Loucy (cell line): Measurements from ENCODE around the gene UQCR11.

Experiments
- H2AFZ ChIP-seq: fragments of 200-600 bp; sonication (generic); 2 replicates; pipeline ENCODE4 v1.6.0; 2016; ENCODE audit warnings: antibody characterized with exemption, mild to moderate bottlenecking, low read length, moderate library complexity
- H3F3A ChIP-seq: fragments of 200-600 bp; 2 replicates; pipeline ENCODE4 v1.6.0; 2016; ENCODE audit warnings: antibody characterized with exemption, low read depth, mild to moderate bottlenecking
- H3K27me3 ChIP-seq: fragments of 200-600 bp; sonication (generic); 2 replicates; pipeline ENCODE4 v1.6.1; 2014; ENCODE audit warnings: low read length, mild to moderate bottlenecking; ENCODE audit not compliant: insufficient read depth, poor library complexity, severe bottlenecking
- H3K36me3 ChIP-seq: fragments of 200-600 bp; sonication (generic); 2 replicates; pipeline ENCODE4 v1.6.1; 2016; ENCODE audit warnings: low read length; ENCODE audit not compliant: insufficient read depth
- H3K4me1 ChIP-seq: fragments of 200-600 bp; sonication (generic); 2 replicates; pipeline ENCODE4 v1.5.1; 2014; ENCODE audit warnings: low read length, mild to moderate bottlenecking; ENCODE audit not compliant: insufficient read depth, poor library complexity, severe bottlenecking
- H3K4me2 ChIP-seq: fragments of 200-600 bp; sonication (generic); 2 replicates; pipeline ENCODE4 v1.6.0; 2014; ENCODE audit warnings: antibody characterized with exemption, low read length, low read depth, mild to moderate bottlenecking; ENCODE audit not compliant: poor library complexity, severe bottlenecking
- H3K4me3 ChIP-seq: fragments of 200-600 bp; sonication (generic); 2 replicates; pipeline ENCODE4 v1.5.1; 2014; ENCODE audit warnings: low read length, mild to moderate bottlenecking, mixed read lengths; ENCODE audit not compliant: poor library complexity, severe bottlenecking
- H3K79me2 ChIP-seq: fragments of 200-600 bp; sonication (generic); 2 replicates; pipeline ENCODE4 v1.6.1; 2014; ENCODE audit warnings: low read length; ENCODE audit not compliant: insufficient read depth
- H3K9ac ChIP-seq: fragments of 200-600 bp; sonication (generic); 2 replicates; pipeline ENCODE4 v1.6.0; 2014; ENCODE audit warnings: mild to moderate bottlenecking, low read depth, low read length, moderate library complexity; ENCODE audit not compliant: poor library complexity, severe bottlenecking
- H3K9me2 ChIP-seq: fragments of 200-600 bp; sonication (generic); replicated peaks from 2 replicates; pipeline ENCODE4 v1.6.1; 2016; ENCODE audit warnings: low read depth, low read length, mixed read lengths
- H3K9me3 ChIP-seq: fragments of 200-600 bp; sonication (generic); 2 replicates; pipeline ENCODE4 v1.6.1; 2014; ENCODE audit warnings: mild to moderate bottlenecking, antibody characterized with exemption, low read length, low read depth; ENCODE audit not compliant: insufficient read depth
- H4K20me1 ChIP-seq: fragments of 200-600 bp; sonication (generic); 2 replicates; pipeline ENCODE4 v1.6.0; 2014; ENCODE audit warnings: antibody characterized with exemption, low read length, mild to moderate bottlenecking; ENCODE audit not compliant: insufficient read depth, poor library complexity, severe bottlenecking
- CTCF ChIP-seq: fragments of 200-600 bp; sonication (generic); conservative IDR thresholded peaks from 2 replicates; pipeline ENCODE4 v1.5.1; 2014; ENCODE audit warnings: mild to moderate bottlenecking, antibody characterized with exemption, low read length
- EZH2phosphoT487 ChIP-seq: fragments of 200-600 bp; IDR thresholded peaks from 2 replicates; pipeline ENCODE4 v1.6.1; 2018; ENCODE audit warnings: antibody characterized with exemption, mild to moderate bottlenecking, moderate library complexity, borderline replicate concordance

The UQCR11 gene

GRCh38 chr19:1568320-1569019 is 36.8 kb downstream of the UQCR11 start, which contains the start of gene MEX3D:
TSS of gene MEX3D (minus strand) at chr19:1568325. CDS start at chr19:1568058, 267 bp downstream.
- peaks cover 34% of the 10 kb centered on the region for H3K79me2 ChIP-seq
- H3K4me1 ChIP-seq = peaks cover 10% of the 10 kb centered on the region
- H3K9me2 ChIP-seq = no peaks in the 10 kb centered on the region
- peak within 1 kb of the TSS; percentile 50 for H3K4me2 ChIP-seq
- no peak for TF ChIP-seq EZH2phosphoT487
- no peak for TF ChIP-seq CTCF
- H3K4me3 ChIP-seq = peak within 1 kb of the TSS; percentile 43
- H3K9me3 ChIP-seq = no peaks in the 10 kb centered on the region
- no peaks in the 10 kb centered on the region for H3F3A ChIP-seq
- H2AFZ ChIP-seq = no peak within 1 kb of the TSS
- H3K9ac ChIP-seq = peak within 1 kb of the TSS; percentile 16
- H3K27me3 ChIP-seq = no peaks in the 10 kb centered on the region
- peaks cover 7% of the 10 kb centered on the region for H4K20me1 ChIP-seq
- no peaks in the 10 kb centered on the region for H3K36me3 ChIP-seq

GRCh38 chr19:1567848-1568227 is 37.4 kb downstream of the UQCR11 start:
- no peaks in the 10 kb centered on the region for H3F3A ChIP-seq
- H3K4me1 ChIP-seq = peaks cover 10% of the 10 kb centered on the region
- no peak overlapping the region for H3K4me2 ChIP-seq
- no peaks in the 10 kb centered on the region for H3K9me2 ChIP-seq
- H3K36me3 ChIP-seq = no peaks in the 10 kb centered on the region
- H3K9me3 ChIP-seq = no peaks in the 10 kb centered on the region
- H4K20me1 ChIP-seq = peaks cover 7% of the 10 kb centered on the region
- peaks cover 36% of the 10 kb centered on the region for H3K79me2 ChIP-seq
- no peak overlapping the region for H3K9ac ChIP-seq
- no peaks in the 10 kb centered on the region for H3K27me3 ChIP-seq
- no peak overlapping the region for H2AFZ ChIP-seq
- H3K4me3 ChIP-seq = no peak overlapping the region
- TF ChIP-seq EZH2phosphoT487 (no peak), CTCF (no peak)

- TF ChIP-seq CTCF (no peak), EZH2phosphoT487 (no peak)
- Histone ChIP-seq H3K9me2 (no peaks in the 10 kb centered on the region), H3K79me2 (peaks cover 36% of the 10 kb centered on the region), H3K9me3 (no peaks in the 10 kb centered on the region), H3K9ac (no peak overlapping the region), H4K20me1 (peaks cover 7% of the 10 kb centered on the region), H3K36me3 (no peaks in the 10 kb centered on the region), H3K4me1 (peaks cover 10% of the 10 kb centered on the region), H2AFZ (no peak overlapping the region), H3K4me2 (no peak overlapping the region), H3F3A (no peaks in the 10 kb centered on the region), H3K4me3 (peak overlapping the region; percentile 43), H3K27me3 (no peaks in the 10 kb centered on the region)
These were observed 38.0 kb downstream of the UQCR11 start for GRCh38 chr19:1567116-1567847.
